ENCODE data around the gene MYL11.

Gene MYL11

DNA sequence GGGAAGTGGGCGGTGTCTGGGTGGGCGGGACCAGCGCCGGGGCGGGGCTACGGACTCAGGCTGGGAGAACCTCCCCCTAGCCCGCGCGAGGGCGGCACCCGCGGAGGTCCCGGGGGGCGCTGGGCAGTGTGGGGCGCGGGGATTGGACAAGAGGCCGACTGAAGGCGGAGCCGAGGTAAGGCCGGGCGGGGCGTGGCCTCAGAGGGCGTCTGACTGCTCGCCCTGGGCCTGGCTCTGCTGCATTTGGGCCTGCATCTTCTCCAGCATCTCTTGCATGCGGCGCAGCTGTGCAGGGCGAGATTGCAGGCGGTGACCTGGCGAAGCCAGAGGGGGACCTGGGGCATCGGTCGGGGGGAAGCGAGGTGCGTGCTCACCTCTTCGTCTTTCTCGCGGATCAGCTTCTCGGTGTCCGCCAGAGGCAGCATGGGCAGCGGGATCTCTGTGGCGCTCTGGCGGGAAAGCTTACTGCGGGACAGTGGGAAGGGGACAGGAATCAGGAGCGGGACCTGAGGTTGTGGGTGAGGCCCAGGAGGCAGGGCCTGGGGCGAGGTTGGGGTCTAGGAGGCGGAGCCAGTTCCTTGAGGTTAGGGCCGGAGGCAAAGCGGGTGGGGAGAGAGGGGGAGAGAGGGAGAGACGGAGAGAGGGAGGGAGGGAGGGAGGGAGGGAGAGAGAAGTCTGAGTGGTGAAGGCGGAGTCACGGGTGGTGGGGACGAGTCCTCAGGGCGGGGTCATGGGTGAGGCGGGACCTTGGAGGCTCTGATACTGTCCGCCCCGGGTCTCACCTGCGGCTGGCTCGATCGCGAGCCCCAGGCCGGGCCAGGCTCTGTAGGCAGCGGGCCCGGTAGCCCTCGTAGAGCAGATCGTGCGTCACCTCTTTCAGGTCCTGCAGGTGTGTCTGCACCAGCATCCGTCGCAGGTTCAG lies 3.9 kb downstream of the MYL11 start:
- TF ChIP-seq ZC3H10 (CRISPR knock-in tag; IDR thresholded peaks at IDR 0.05), result no peak
- ATAC-seq, result peak; percentile 97

DNA sequence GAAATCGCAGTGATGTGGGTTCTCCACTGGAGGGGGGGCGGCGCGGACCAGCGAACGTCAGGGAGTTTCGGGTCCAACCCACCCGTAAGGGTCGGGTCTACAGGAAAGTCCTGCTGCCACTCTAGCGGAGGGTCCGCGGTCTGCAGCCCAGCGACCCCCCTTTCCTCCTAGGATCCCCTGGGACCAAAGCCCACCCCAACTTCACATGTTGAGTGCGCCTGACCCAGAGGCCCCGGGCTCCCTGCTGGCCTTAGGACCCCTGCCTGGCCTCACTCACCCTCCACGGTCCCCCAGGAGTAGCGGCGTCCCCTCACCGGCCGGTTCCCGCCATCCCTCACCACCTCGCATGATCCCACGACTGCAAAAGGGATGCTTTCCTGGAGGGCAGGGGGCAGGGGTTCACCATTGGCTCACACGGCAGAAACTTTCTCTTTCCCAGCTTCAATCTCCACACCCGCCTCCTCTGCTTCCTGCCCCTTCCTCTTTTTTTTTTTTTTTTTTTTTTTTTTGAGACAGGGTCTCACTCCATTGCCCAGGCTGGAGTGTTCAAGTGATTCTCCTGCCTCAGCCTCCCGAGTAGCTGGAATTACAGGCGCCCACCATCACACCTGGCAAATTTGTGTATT lies 4.7 kb downstream of the MYL11 start:
- TF ChIP-seq, protein P1, sequence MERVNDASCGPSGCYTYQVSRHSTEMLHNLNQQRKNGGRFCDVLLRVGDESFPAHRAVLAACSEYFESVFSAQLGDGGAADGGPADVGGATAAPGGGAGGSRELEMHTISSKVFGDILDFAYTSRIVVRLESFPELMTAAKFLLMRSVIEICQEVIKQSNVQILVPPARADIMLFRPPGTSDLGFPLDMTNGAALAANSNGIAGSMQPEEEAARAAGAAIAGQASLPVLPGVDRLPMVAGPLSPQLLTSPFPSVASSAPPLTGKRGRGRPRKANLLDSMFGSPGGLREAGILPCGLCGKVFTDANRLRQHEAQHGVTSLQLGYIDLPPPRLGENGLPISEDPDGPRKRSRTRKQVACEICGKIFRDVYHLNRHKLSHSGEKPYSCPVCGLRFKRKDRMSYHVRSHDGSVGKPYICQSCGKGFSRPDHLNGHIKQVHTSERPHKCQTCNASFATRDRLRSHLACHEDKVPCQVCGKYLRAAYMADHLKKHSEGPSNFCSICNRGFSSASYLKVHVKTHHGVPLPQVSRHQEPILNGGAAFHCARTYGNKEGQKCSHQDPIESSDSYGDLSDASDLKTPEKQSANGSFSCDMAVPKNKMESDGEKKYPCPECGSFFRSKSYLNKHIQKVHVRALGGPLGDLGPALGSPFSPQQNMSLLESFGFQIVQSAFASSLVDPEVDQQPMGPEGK (CRISPR knock-in tag; IDR thresholded peaks at IDR 0.05; ENCODE audit: borderline replicate concordance), result no peak
- no peak for TF ChIP-seq CSDC2 (CRISPR knock-in tag; IDR thresholded peaks at IDR 0.05)
- TF ChIP-seq RARB (CRISPR knock-in tag; IDR thresholded peaks at IDR 0.05), result no peak
- no peak for TF ChIP-seq ZC3H10 (CRISPR knock-in tag; IDR thresholded peaks at IDR 0.05)
- no peak for TF ChIP-seq PPARA (CRISPR knock-in tag; IDR thresholded peaks at IDR 0.05; ENCODE audit: borderline replicate concordance)
- no peak for TF ChIP-seq ESRRG (CRISPR knock-in tag; IDR thresholded peaks at IDR 0.05)
- no peak for TF ChIP-seq ZFP3 (CRISPR knock-in tag; IDR thresholded peaks at IDR 0.05)
- TF ChIP-seq, protein P2, sequence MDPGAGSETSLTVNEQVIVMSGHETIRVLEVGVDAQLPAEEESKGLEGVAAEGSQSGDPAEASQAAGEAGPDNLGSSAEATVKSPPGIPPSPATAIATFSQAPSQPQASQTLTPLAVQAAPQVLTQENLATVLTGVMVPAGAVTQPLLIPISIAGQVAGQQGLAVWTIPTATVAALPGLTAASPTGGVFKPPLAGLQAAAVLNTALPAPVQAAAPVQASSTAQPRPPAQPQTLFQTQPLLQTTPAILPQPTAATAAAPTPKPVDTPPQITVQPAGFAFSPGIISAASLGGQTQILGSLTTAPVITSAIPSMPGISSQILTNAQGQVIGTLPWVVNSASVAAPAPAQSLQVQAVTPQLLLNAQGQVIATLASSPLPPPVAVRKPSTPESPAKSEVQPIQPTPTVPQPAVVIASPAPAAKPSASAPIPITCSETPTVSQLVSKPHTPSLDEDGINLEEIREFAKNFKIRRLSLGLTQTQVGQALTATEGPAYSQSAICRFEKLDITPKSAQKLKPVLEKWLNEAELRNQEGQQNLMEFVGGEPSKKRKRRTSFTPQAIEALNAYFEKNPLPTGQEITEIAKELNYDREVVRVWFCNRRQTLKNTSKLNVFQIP (CRISPR knock-in tag; IDR thresholded peaks at IDR 0.05; ENCODE audit: borderline replicate concordance, low read depth), result no peak
- ATAC-seq, result no peak

DNA sequence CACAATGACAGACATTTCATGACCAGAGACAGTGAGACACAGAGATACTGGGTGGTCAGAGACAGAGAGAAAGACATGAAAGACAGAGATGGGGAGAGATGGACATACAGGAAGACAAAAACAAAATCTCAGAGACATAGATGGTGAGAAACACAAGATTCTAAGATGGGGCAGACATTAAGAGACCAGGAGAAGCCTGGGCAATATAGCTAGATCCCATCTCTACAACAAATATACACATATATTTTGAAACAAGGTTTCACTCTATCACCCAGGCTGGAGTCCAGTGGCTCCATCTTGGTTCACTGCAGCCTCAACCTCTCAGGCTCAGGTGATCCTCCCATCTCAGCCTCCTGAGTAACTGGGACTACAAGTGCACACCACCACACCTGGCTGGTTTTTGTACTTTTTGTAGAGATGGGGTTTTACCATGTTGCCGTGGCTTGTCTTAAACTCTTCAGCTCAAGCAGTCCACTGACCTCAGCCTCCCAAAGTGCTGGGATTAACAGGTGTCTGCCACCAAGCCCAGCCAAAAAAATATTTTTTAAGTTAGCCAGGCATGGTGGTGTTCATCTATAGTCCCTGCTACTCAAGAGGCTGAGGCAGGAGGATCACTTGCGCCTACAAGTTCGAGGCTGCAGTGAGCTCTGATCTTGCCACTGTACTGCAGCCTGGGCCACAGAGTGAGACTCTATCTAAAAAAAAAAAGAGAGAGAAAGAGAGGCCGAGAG lies 5.6 kb downstream of the MYL11 start:
- TF ChIP-seq CSDC2 (CRISPR knock-in tag; IDR thresholded peaks at IDR 0.05), result no peak
- no peak for TF ChIP-seq TCF4 (CRISPR knock-in tag; IDR thresholded peaks at IDR 0.05; ENCODE audit: borderline replicate concordance)
- TF ChIP-seq ZFP3 (CRISPR knock-in tag; IDR thresholded peaks at IDR 0.05), result no peak
- TF ChIP-seq RARB (CRISPR knock-in tag; IDR thresholded peaks at IDR 0.05), result no peak
- TF ChIP-seq, protein P2 (CRISPR knock-in tag; IDR thresholded peaks at IDR 0.05; ENCODE audit: borderline replicate concordance, low read depth), result no peak
- TF ChIP-seq, protein P1 (CRISPR knock-in tag; IDR thresholded peaks at IDR 0.05; ENCODE audit: borderline replicate concordance), result no peak
- TF ChIP-seq ZNF70 (CRISPR knock-in tag; IDR thresholded peaks at IDR 0.05), result no peak
- no peak for TF ChIP-seq ISL1 (CRISPR knock-in tag; IDR thresholded peaks at IDR 0.05)
- TF ChIP-seq OSR1 (CRISPR knock-in tag; IDR thresholded peaks at IDR 0.05), result no peak
- no peak for TF ChIP-seq GLIS3 (CRISPR knock-in tag; IDR thresholded peaks at IDR 0.05)
- no peak for TF ChIP-seq SNAI2 (CRISPR knock-in tag; IDR thresholded peaks at IDR 0.05)
- TF ChIP-seq BACH2 (CRISPR knock-in tag; IDR thresholded peaks at IDR 0.05; ENCODE audit: borderline replicate concordance), result no peak
- no peak for TF ChIP-seq ZFP30 (CRISPR knock-in tag; IDR thresholded peaks at IDR 0.05)
- TF ChIP-seq, protein P3, sequence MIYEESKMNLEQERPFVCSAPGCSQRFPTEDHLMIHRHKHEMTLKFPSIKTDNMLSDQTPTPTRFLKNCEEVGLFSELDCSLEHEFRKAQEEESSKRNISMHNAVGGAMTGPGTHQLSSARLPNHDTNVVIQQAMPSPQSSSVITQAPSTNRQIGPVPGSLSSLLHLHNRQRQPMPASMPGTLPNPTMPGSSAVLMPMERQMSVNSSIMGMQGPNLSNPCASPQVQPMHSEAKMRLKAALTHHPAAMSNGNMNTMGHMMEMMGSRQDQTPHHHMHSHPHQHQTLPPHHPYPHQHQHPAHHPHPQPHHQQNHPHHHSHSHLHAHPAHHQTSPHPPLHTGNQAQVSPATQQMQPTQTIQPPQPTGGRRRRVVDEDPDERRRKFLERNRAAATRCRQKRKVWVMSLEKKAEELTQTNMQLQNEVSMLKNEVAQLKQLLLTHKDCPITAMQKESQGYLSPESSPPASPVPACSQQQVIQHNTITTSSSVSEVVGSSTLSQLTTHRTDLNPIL (CRISPR knock-in tag; IDR thresholded peaks at IDR 0.05; ENCODE audit: low read depth), result no peak
- no peak for TF ChIP-seq ARNTL (CRISPR knock-in tag; IDR thresholded peaks at IDR 0.05; ENCODE audit: borderline replicate concordance, low read depth)
- TF ChIP-seq PPARA (CRISPR knock-in tag; IDR thresholded peaks at IDR 0.05; ENCODE audit: borderline replicate concordance), result no peak
- TF ChIP-seq, protein P4, sequence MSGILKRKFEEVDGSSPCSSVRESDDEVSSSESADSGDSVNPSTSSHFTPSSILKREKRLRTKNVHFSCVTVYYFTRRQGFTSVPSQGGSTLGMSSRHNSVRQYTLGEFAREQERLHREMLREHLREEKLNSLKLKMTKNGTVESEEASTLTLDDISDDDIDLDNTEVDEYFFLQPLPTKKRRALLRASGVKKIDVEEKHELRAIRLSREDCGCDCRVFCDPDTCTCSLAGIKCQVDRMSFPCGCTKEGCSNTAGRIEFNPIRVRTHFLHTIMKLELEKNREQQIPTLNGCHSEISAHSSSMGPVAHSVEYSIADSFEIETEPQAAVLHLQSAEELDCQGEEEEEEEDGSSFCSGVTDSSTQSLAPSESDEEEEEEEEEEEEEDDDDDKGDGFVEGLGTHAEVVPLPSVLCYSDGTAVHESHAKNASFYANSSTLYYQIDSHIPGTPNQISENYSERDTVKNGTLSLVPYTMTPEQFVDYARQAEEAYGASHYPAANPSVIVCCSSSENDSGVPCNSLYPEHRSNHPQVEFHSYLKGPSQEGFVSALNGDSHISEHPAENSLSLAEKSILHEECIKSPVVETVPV (CRISPR knock-in tag; IDR thresholded peaks at IDR 0.05), result no peak
- no peak for TF ChIP-seq TOX (CRISPR knock-in tag; IDR thresholded peaks at IDR 0.05; ENCODE audit: borderline replicate concordance)
- ATAC-seq, result no peak
